BJ (cell line): ENCODE results near the gene FAM237B. TPM values are rescaled to one million over a fixed set of nuclear protein-coding genes. Genes with fewer than 3 reads are reported as not detected.
"Not testable (repeated sequence)": the region's sequence is repeated elsewhere in the genome, so short reads cannot be mapped to it uniquely, and the experiment has no call there.

Experiments
- CTCF ChIA-PET: fragments of 350-600 bp; formaldehyde crosslinking; extraction: SDS; loops from one replicate; lab custom pipeline; 2021; ENCODE audit warnings: antibody characterized with exemption, inconsistent platforms; lab: Yijun Ruan, JAX
- POLR2A ChIA-PET: fragments of 300-600 bp; sonication (Branson Sonifier 250); formaldehyde crosslinking; extraction: SDS; loops from one replicate; lab custom pipeline; 2021; ENCODE audit warnings: antibody characterized with exemption; lab: Charles Lee
- DNase-seq: peaks from one replicate; pipeline ENCODE4 v3.0.0-alpha.2; 2011; ENCODE audit warnings: low read depth
- H3K27me3 ChIP-seq: 2 replicates; pipeline ENCODE4 v1.6.0; 2011; ENCODE audit warnings: low read length; ENCODE audit not compliant: control insufficient read depth, insufficient read depth
- H3K36me3 ChIP-seq: 2 replicates; pipeline ENCODE4 v1.5.1; 2011; ENCODE audit warnings: low read length; ENCODE audit not compliant: control insufficient read depth, insufficient read depth
- H3K4me3 ChIP-seq: 2 replicates; pipeline ENCODE4 v1.5.1; 2011; ENCODE audit warnings: low read depth, mild to moderate bottlenecking, control low read depth, low read length
- polyA plus RNA-seq: library from polyadenylated mRNA; depleted of rRNA; stranded (reverse); fragments of >200 nt; gene quantifications from 2 replicates; pipeline ENCODE4 v1.2.3, GENCODE V29; 2011
- TF ChIP-seq, protein P1 (sequence below): IDR thresholded peaks from 2 replicates; pipeline ENCODE4 v1.5.1; 2011; ENCODE audit warnings: low read depth, mild to moderate bottlenecking, control low read depth, inconsistent platforms, low read length, moderate library complexity; ENCODE audit not compliant: insufficient read depth

The FAM237B gene
- polyA plus RNA-seq, 1 experiment = not detected

DNA sequence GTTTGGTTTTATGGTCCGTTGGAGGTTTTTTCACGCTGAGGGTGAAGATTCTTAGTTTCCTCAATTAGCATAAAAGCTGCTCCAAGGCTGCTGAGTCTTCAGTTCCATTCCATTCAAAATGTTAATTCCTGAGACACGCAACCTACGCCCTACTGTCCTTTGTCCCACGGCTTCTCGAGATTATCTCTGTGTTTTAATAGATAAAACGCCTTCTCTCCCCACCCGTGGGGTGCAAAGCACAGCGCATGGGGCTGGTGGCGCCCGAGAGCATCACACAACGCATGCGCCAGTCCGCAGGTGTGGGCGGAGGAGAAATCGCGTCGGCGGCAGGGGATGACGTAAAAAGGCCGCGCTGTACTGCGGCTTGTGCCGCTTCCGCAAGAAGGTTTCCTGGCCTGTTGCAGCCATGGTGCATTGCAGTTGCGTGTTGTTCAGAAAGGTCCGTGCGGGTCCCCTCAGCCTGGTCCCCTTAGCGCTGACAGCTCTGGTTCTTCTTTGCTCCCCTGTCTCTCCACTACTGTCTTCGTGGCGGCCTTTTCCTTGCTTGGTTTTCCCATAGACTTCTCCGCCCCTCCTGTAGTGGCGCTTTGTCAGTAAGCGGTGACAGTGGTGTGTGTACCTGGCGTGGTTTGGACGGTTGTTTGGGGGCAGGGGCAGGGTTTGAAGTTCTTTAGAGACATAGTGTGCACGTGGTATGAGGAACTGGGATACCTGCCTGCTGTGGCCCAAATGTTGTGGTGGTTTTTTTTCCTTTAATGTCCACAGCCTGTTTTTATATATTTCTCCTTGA is 25.4 kb upstream of the FAM237B start, which contains the start of gene GTPBP10:
GTPBP10 (plus strand) TSS at position 381 of the 790 bp plus-strand sequence; CDS start at position 407, 26 bp downstream.
- H3K36me3 ChIP-seq = no peaks in the 10 kb centered on the region

DNA sequence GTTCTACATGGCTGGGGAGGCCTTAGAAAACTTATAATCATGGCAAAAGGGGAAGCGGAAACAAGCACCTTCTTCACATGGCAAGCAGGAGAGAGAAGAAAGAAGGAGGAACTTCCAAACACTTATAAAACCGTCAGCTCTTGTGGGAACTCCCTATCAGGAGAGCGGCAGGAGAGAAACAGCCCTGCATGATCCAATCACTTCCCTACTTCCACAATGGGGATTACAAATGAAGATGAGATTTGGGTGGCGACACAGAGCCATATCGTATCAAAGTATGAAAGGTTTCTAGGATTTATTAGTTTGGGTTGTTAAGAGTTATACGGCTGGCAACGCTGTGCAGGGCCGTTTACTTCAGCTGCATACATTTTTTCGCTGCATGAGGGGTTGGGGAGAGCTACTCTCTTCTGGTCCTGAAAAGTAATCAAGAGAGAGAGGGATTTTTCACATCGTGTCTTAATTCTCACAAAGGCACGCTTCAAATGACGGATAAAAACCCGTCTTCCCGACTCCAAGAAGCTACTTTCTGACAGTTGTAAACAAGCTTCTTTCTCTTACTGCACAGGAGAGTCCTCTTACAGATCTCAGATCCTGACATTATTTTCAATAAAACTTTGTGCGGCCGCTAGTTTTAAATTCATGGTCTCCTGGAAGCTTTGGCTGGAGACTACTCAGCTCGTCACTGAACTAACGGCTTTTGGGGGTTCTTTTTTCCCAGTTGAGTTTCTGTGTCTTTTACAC is 24.7 kb upstream of the FAM237B start:
- H3K36me3 ChIP-seq = no peaks in the 10 kb centered on the region
- CTCF ChIA-PET = interaction anchor here (1.0 to 1.7 kb wide), 5 partner anchors 9 to 192 kb away, joined by 3 to 5 read pairs (median 3); partner anchors contain the start of genes CLDN12 and STEAP1
- TF ChIP-seq, protein P1, sequence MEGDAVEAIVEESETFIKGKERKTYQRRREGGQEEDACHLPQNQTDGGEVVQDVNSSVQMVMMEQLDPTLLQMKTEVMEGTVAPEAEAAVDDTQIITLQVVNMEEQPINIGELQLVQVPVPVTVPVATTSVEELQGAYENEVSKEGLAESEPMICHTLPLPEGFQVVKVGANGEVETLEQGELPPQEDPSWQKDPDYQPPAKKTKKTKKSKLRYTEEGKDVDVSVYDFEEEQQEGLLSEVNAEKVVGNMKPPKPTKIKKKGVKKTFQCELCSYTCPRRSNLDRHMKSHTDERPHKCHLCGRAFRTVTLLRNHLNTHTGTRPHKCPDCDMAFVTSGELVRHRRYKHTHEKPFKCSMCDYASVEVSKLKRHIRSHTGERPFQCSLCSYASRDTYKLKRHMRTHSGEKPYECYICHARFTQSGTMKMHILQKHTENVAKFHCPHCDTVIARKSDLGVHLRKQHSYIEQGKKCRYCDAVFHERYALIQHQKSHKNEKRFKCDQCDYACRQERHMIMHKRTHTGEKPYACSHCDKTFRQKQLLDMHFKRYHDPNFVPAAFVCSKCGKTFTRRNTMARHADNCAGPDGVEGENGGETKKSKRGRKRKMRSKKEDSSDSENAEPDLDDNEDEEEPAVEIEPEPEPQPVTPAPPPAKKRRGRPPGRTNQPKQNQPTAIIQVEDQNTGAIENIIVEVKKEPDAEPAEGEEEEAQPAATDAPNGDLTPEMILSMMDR = no peak
- DNase-seq = peak; percentile 9
- no peaks in the 10 kb centered on the region for H3K27me3 ChIP-seq
- H3K4me3 ChIP-seq = peak overlapping the region; percentile 89
- POLR2A ChIA-PET = no interaction called here

More for the DNA sequence above, 25.4 kb upstream of the FAM237B start, which contains the start of gene GTPBP10:
- DNase-seq = peak; percentile 78
- POLR2A ChIA-PET = no interaction called here
- CTCF ChIA-PET = interaction anchor here (1.0 to 1.7 kb wide), 3 partner anchors 21 to 193 kb away, joined by 3 to 5 read pairs (median 3); partner anchors contain the start of genes CLDN12 and STEAP1
- peak within 1 kb of the TSS; percentile 89 for H3K4me3 ChIP-seq
- TF ChIP-seq, protein P1 = peak; percentile 87
- no peaks in the 10 kb centered on the region for H3K27me3 ChIP-seq

DNA sequence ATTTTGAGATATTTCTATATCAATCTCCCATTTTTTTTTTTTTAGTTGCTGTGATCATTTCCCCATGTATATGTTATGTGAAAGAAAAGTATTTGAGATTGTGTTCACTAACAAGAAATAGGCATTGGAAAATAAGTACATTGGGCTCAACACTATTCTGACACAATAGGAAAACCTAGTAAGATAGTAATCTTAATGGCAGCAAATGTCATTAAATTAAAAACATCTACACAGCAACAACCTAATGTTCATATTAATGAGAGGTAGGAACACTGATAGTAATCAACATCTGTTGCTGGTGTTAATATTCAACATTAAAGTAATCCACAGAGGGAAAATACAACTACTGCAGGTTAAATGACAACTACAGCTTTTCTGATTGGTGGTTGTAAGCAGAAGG is 23.9 kb upstream of the FAM237B start:
- CTCF ChIA-PET = interaction anchor here (1.3 to 1.7 kb wide), 3 partner anchors 8 to 33 kb away, joined by 3 to 4 read pairs (median 3); no protein-coding TSS in a partner anchor
- POLR2A ChIA-PET = no interaction called here

GRCh38 chr7:90337106-90337505 is 16.0 kb upstream of the FAM237B start:
- DNase-seq = no peak
- TF ChIP-seq, protein P1 = no peak
- Histone ChIP-seq H3K4me3 (no peak overlapping the region), H3K27me3 (0 out of 2 replicates have a peak, but pooled peaks cover 1% of the 10 kb centered on the region), H3K36me3 (no peaks in the 10 kb centered on the region)
- ChIA-PET POLR2A (no interaction called here), CTCF (interaction anchor here (1.0 to 1.5 kb wide), 2 partner anchors 8 to 91 kb away, joined by 3 to 4 read pairs; no protein-coding TSS in a partner anchor)

More for the DNA sequence above, 23.9 kb upstream of the FAM237B start:
- no peaks in the 10 kb centered on the region for H3K27me3 ChIP-seq
- H3K36me3 ChIP-seq = no peaks in the 10 kb centered on the region
- DNase-seq = no peak
- TF ChIP-seq, protein P1 = no peak
- no peak overlapping the region for H3K4me3 ChIP-seq

DNA sequence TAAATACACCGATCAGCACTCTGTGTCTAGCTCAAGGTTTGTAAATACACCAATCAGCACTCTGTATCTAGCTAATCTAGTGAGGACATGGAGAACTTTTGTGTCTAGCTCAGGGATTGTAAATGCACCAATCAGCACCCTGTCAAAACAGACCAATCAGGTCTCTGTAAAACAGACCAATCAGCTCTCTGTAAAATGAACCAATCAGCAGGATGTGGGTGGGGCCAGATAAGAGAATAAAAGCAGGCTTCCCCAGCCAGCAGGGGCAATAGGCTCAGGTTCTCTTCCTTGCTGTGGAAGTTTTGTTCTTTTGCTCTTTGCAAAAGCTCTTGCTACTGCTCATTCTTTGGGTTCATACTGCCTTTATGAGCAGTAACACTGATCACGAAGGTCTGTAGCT is 13.8 kb upstream of the FAM237B start:
- CTCF ChIA-PET, POLR2A ChIA-PET, H3K27me3 ChIP-seq, H3K36me3 ChIP-seq, H3K4me3 ChIP-seq, DNase-seq: not testable (repeated sequence)
